ENCODE measurements around the gene KIF25.

- TF ChIP-seq ZNF274 (IDR thresholded peaks at IDR 0.05; ENCODE audit: low read depth, low read length) (no peak), YY1 (IDR thresholded peaks at IDR 0.05; ENCODE audit: insufficient read depth, insufficient read length) (no peak)
Observed at GRCh38 chr6:168038576-168039140, 41.2 kb downstream of the KIF25 start.

All from NT2/D1 (cell line).